Kidney epithelial cell (primary cell): ENCODE results near the gene ATXN1. TPM values are rescaled to one million over a fixed set of nuclear protein-coding genes. Genes with fewer than 3 reads are reported as not detected.

Experiments
- DNase-seq: peaks from one replicate; pipeline ENCODE4 v3.0.0-alpha.2; 2010; ENCODE audit warnings: low read depth
- H3K27me3 ChIP-seq: 2 replicates; pipeline ENCODE4 v1.6.0; 2011; ENCODE audit warnings: low read length; ENCODE audit not compliant: control insufficient read depth, insufficient read depth
- H3K36me3 ChIP-seq: 2 replicates; pipeline ENCODE4 v1.5.1; 2011; ENCODE audit warnings: low read length; ENCODE audit not compliant: control insufficient read depth, insufficient read depth
- H3K4me3 ChIP-seq: 2 replicates; pipeline ENCODE4 v1.5.1; 2011; ENCODE audit warnings: low read depth, mild to moderate bottlenecking, control low read depth, low read length
- total RNA-seq: library from RNA; depleted of rRNA; stranded (reverse); fragments of >200 nt; gene quantifications from 2 replicates; pipeline ENCODE4 v1.2.3, GENCODE V29; 2015
- TF ChIP-seq, protein P1 (sequence below): IDR thresholded peaks from 2 replicates; pipeline ENCODE4 v1.5.1; 2011; ENCODE audit warnings: mild to moderate bottlenecking, moderate library complexity, low read length, control low read depth, inconsistent platforms; ENCODE audit not compliant: insufficient read depth, poor library complexity, severe bottlenecking

The ATXN1 gene
- total RNA-seq, 1 donor from 2014 or later, result 12.5 TPM

GRCh38 chr6:16358531-16359138 is 402.6 kb downstream of the ATXN1 start:
- Histone ChIP-seq H3K27me3 (no peaks in the 10 kb centered on the region), H3K36me3 (no peaks in the 10 kb centered on the region), H3K4me3 (no peak overlapping the region)
- no peak for DNase-seq
- TF ChIP-seq, protein P1, sequence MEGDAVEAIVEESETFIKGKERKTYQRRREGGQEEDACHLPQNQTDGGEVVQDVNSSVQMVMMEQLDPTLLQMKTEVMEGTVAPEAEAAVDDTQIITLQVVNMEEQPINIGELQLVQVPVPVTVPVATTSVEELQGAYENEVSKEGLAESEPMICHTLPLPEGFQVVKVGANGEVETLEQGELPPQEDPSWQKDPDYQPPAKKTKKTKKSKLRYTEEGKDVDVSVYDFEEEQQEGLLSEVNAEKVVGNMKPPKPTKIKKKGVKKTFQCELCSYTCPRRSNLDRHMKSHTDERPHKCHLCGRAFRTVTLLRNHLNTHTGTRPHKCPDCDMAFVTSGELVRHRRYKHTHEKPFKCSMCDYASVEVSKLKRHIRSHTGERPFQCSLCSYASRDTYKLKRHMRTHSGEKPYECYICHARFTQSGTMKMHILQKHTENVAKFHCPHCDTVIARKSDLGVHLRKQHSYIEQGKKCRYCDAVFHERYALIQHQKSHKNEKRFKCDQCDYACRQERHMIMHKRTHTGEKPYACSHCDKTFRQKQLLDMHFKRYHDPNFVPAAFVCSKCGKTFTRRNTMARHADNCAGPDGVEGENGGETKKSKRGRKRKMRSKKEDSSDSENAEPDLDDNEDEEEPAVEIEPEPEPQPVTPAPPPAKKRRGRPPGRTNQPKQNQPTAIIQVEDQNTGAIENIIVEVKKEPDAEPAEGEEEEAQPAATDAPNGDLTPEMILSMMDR, result no peak

GRCh38 chr6:16355699-16356446 is 405.4 kb downstream of the ATXN1 start:
- no peak overlapping the region for H3K4me3 ChIP-seq
- TF ChIP-seq, protein P1, result no peak
- DNase-seq, result no peak

GRCh38 chr6:16355238-16355637 is 406.0 kb downstream of the ATXN1 start:
- Histone ChIP-seq H3K4me3 (no peak overlapping the region), H3K27me3 (no peaks in the 10 kb centered on the region), H3K36me3 (no peaks in the 10 kb centered on the region)
- no peak for DNase-seq
- TF ChIP-seq, protein P1, result no peak

More at GRCh38 chr6:16355699-16356446, 405.4 kb downstream of the ATXN1 start:
- H3K36me3 ChIP-seq, result no peaks in the 10 kb centered on the region
- no peaks in the 10 kb centered on the region for H3K27me3 ChIP-seq

- H3K36me3 ChIP-seq, result no peaks in the 10 kb centered on the region
Measured at GRCh38 chr6:16354692-16355091, 406.6 kb downstream of the ATXN1 start.

GRCh38 chr6:16352821-16353438 is 408.3 kb downstream of the ATXN1 start:
- DNase-seq, result no peak
- TF ChIP-seq, protein P1, result no peak
- Histone ChIP-seq H3K27me3 (no peaks in the 10 kb centered on the region), H3K36me3 (no peaks in the 10 kb centered on the region), H3K4me3 (no peak overlapping the region)

More at GRCh38 chr6:16354692-16355091, 406.6 kb downstream of the ATXN1 start:
- Histone ChIP-seq H3K4me3 (no peak overlapping the region), H3K27me3 (no peaks in the 10 kb centered on the region)
- no peak for DNase-seq
- TF ChIP-seq, protein P1, result no peak
